Measurements from ENCODE around the gene LRRC49. TPM values are rescaled to one million over a fixed set of nuclear protein-coding genes. Genes with fewer than 3 reads are reported as not detected.
A peak's percentile ranks its signal among the peaks of the same experiment; 100 is the strongest.

LRRC49 gene
- 10 to 100 TPM in 1 of 4 donors, 1 to 10 TPM in 3; 3.3 to 10.4 (median 7.0) TPM for total RNA-seq

DNA sequence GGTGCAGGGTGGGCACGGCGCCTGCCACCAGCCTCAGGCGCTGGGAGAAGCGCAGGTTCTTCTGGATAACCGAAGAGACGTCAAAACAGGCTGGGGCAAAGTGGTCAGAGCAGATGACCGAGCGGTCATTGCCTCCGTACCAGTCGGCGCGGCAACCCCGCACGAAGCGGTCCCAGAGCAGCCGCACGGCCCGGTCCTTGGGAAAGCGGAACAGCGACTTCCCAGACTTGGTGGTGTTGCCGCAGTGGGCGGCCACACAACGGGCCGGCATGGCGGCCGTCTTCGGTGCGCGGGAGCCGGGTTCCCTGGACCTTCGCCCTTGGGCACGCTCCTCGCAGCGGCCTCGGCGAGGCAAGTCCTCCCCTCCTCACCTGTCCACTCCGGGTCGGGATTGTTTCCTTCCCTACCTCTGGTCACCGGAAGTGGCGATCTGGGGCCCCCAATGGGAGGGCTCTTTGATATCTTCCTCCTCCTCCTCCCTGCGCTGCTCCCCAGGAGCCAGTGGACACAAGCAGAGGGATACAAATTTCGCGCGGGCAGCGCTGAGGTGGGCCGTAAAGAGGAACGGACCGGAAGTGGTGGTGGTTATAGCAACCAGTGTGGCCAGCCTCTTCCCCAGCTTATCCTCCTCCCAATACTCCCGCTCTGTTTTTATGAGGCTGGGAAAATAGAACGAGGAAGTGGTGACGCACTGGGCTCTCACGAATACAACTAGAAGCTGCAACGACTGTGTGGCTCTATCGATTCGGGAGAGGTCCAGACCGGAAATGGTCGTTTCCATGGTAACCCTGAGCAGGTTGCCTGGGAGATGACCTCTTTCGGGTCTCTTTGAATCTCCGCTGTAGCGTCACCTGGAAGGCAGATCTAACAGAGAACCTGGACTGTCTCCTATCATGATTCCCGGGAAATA, at the start of gene LRRC49, which contains the start of gene THAP10:
LRRC49 (plus strand) TSS at position 825 of the 910 bp plus-strand sequence; CDS start at position 894, 69 bp downstream.
THAP10 (minus strand) TSS at position 432 of the 910 bp plus-strand sequence; CDS start at position 271, 161 bp downstream.
- Histone ChIP-seq H3K4me1 (peaks cover 3 to 22% (median 18%) of the 10 kb centered on the region in 4 donors), H3K36me3 (peaks cover 0 to 9% (median 3%) of the 10 kb centered on the region in 4 donors), H3K9me3 (no peaks in the 10 kb centered on the region), H3K4me3 (peak within 1 kb of the TSS; percentile 65 to 82 (median 74)), H3K27ac (replicated peaks in 1 of 4) (peak within 1 kb of the TSS; percentile 72 to 84 (median 80)), H3K27me3 (no peaks in the 10 kb centered on the region)
- DNase-seq (ENCODE audit: extremely low spot score): peak; percentile 96
- WGBS: under 1% methylated on average over 27 of the region's 61 CpGs
- intact Hi-C loops (cut with DNase I): loop anchor here (5.0 kb wide), 1 partner anchor 65 kb away; no protein-coding TSS in a partner anchor
- TF ChIP-seq EP300 (IDR thresholded peaks at IDR 0.05) (no peak), POLR2AphosphoS5 (IDR thresholded peaks at IDR 0.05) (peak; percentile 37 to 46), CTCF (IDR thresholded peaks at IDR 0.05) (no peak), POLR2A (IDR thresholded peaks at IDR 0.05; ENCODE audit: low read depth) (no peak)

GRCh38 chr15:70845602-70846360, 46.8 kb upstream of the LRRC49 start:
- Histone ChIP-seq H3K27me3 (no peaks in the 10 kb centered on the region), H3K9me3 (no peaks in the 10 kb centered on the region), H3K4me1 (no peaks in the 10 kb centered on the region), H3K4me3 (no peak overlapping the region), H3K27ac (replicated peaks in 1 of 4) (no peak overlapping the region), H3K36me3 (peaks cover 0 to 3% (median 0%) of the 10 kb centered on the region in 4 donors)
- no peak for TF ChIP-seq CTCF (IDR thresholded peaks at IDR 0.05)
- no peak for TF ChIP-seq POLR2AphosphoS5 (IDR thresholded peaks at IDR 0.05)
- TF ChIP-seq EP300 (IDR thresholded peaks at IDR 0.05): no peak
- TF ChIP-seq POLR2A (IDR thresholded peaks at IDR 0.05; ENCODE audit: low read depth): no peak
- intact Hi-C loops (cut with DNase I): no loop called here
- peak; percentile 72 for DNase-seq (ENCODE audit: extremely low spot score)
- 98% methylated on average over 6 of the region's 6 CpGs for WGBS

DNA sequence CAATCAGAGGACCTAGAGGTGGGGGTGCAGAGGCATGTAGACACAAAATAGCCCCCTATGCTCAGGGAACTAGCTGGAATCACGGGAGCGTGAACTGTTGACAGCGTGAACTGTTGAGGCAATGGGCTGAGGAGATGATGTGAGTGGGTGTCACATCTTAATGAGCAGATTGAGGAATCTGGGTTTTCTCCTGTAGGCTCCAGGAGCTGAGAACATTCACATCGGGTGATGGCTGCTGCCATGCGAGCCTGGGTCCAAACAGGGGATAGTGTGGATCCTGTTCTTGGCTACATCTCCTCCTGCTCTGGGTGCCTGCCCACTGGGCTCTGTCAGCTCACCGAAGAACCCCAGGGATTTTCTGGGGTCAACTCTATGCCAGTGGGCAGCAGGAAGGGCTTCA, 40.7 kb upstream of the LRRC49 start:
- H3K4me3 ChIP-seq: peak overlapping the region in 1 of 4 donors; percentile 86
- WGBS: 98% methylated on average over 6 of the region's 6 CpGs

GRCh38 chr15:70852501-70853317, 39.9 kb upstream of the LRRC49 start:
- H3K27ac ChIP-seq (replicated peaks in 1 of 4): peak overlapping the region; percentile 89 to 93 (median 90)
- no peaks in the 10 kb centered on the region for H3K27me3 ChIP-seq
- DNase-seq (ENCODE audit: extremely low spot score): no peak
- H3K4me1 ChIP-seq: peaks cover 40 to 55% (median 46%) of the 10 kb centered on the region in 4 donors
- peaks cover 0 to 9% (median 4%) of the 10 kb centered on the region in 4 donors for H3K36me3 ChIP-seq
- H3K4me3 ChIP-seq: peak overlapping the region; percentile 78 to 86 (median 80)
- WGBS: 51% methylated on average over 11 of the region's 11 CpGs
- TF ChIP-seq POLR2A (IDR thresholded peaks at IDR 0.05; ENCODE audit: low read depth) (no peak), CTCF (IDR thresholded peaks at IDR 0.05) (no peak), POLR2AphosphoS5 (IDR thresholded peaks at IDR 0.05) (no peak), EP300 (IDR thresholded peaks at IDR 0.05) (no peak)
- H3K9me3 ChIP-seq: no peaks in the 10 kb centered on the region
- intact Hi-C loops (cut with DNase I): no loop called here

More for the DNA sequence above, 40.7 kb upstream of the LRRC49 start:
- peaks cover 0 to 9% (median 4%) of the 10 kb centered on the region in 4 donors for H3K36me3 ChIP-seq
- H3K4me1 ChIP-seq: peaks cover 34 to 46% (median 38%) of the 10 kb centered on the region in 4 donors
- DNase-seq (ENCODE audit: extremely low spot score): no peak
- peak overlapping the region in 3 of 4 donors; percentile 33 to 93 (median 91) for H3K27ac ChIP-seq (replicated peaks in 1 of 4)
- H3K9me3 ChIP-seq: no peaks in the 10 kb centered on the region
- intact Hi-C loops (cut with DNase I): no loop called here
- TF ChIP-seq EP300 (IDR thresholded peaks at IDR 0.05) (no peak), POLR2AphosphoS5 (IDR thresholded peaks at IDR 0.05) (no peak), POLR2A (IDR thresholded peaks at IDR 0.05; ENCODE audit: low read depth) (no peak)
- no peaks in the 10 kb centered on the region for H3K27me3 ChIP-seq

Data from esophagus muscularis mucosa (tissue), 4 donors.